M059J (cell line): ENCODE measurements around the gene TBC1D22A. TPM values are rescaled to one million over a fixed set of nuclear protein-coding genes. Genes with fewer than 3 reads are reported as not detected.

Source experiments
- DNase-seq: peaks from one replicate; pipeline ENCODE4 v3.0.0-alpha.2; 2012; ENCODE audit warnings: low read depth
- total RNA-seq: library from RNA; depleted of rRNA; stranded (reverse); fragments of >200 nt; shearing (Covaris generic); gene quantifications from 2 replicates; pipeline ENCODE4 v1.2.3, GENCODE V29; 2014

Gene TBC1D22A
- total RNA-seq, 1 experiment from 2014 or later = 7.3 TPM

GRCh38 chr22:47200273-47201051 is 438.0 kb downstream of the TBC1D22A start:
- no peak for DNase-seq

- DNase-seq = no peak
Observed at GRCh38 chr22:47201186-47201995, 438.9 kb downstream of the TBC1D22A start.

GRCh38 chr22:47201996-47202818 is 439.8 kb downstream of the TBC1D22A start:
- DNase-seq = no peak

DNA sequence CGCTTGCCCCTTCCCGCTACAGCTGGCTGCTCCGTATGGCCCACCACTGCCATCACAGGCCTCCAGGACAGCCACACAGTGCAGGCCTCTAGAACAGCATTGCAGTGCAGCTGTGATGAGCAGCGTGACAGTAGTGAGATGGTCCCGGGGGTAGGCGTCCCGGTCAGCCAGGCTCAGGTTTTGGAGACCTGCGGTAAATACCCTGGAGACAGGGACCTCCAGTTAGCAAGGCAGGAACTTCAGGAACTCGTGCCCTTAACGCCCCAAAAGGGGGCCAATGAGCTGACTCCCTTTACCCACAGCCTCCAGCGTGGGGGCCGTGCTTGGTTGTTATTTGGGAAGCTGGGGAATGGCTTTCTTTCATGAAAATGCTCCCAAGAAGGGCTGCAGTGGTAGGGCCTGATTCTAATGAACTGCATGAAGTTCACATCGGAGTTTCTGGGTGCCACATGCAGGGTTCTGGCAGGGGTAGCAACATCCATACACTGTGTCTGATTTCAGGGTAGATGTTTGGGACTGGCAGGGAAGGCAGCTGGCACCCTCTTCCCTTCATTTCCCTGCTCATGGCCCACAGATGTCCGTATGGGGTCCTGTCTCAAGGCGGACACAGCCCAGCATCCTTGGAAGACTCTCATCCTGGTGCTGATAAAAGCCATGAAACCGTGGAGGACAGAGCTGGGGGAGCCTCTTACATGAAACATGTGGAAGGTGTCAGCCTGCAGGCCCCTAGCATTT is 440.5 kb downstream of the TBC1D22A start:
- DNase-seq = no peak

DNA sequence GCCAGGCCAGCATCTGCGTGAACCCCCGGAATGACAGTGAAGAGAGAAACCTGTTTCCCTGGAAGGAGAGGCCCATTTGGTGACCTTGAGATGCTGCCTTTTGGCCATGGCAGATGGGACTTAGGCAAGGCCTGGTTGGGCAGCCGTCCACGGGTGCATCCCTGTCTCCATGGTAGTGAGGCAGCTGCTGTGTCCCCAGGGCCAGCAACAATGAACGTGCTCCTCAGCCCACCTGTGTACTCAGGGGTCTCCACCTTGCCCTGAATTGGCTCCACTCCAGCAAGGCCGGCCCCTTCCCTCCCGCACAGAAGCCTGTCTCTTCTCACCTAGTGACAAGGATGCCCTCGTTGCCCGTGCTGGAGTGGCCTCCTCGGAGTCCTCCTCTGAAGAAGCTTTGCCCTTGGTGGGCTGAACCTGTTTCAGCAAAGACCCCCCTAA is 441.1 kb downstream of the TBC1D22A start:
- no peak for DNase-seq

- no peak for DNase-seq
Observed at GRCh38 chr22:47204002-47204979, 441.8 kb downstream of the TBC1D22A start.

DNA sequence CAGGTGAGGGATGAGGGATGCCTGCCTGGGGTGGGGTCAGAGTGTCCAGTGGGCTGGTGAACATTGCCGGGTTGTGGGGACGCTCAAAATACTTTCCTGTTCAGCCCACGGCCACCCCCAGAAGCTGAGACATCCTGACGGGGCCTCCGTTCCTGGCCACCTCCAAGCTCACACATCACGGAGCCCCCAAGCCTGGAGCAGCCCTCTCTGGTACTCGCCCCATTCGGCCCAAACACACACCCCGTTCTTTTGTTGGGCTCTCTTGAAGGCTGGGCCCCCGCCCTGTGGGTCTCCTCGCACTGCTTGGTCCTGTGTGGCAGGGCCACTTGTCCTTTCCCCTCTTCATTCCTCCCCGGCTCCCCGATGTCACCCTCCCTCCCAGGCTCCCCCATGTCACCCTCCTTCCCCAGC is 442.6 kb downstream of the TBC1D22A start:
- no peak for DNase-seq

- DNase-seq = no peak
Observed at GRCh38 chr22:47205554-47205953, 443.1 kb downstream of the TBC1D22A start.

DNA sequence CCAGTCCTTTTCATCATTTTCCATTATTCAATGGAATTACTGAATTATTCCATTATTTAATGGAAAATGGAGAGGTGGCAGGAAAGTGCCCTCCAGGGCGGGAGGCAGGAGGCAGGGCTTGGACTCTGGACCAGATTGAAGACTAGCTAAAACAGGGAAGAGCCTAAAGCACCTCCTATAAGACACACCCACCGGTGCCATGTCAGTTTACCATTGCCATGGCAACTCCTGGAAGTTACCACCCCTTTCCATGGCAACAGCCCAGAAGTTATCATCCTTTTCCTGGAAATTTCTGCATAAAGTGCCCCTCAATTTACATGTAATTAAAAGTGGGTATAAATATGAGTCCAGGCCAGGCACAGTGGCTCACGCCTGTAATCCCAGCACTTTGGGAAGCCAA is 443.7 kb downstream of the TBC1D22A start:
- peak; percentile 8 for DNase-seq

GRCh38 chr22:47206666-47207218 is 444.3 kb downstream of the TBC1D22A start:
- no peak for DNase-seq

- DNase-seq = no peak
Observed at GRCh38 chr22:47207387-47207786, 444.9 kb downstream of the TBC1D22A start.

DNA sequence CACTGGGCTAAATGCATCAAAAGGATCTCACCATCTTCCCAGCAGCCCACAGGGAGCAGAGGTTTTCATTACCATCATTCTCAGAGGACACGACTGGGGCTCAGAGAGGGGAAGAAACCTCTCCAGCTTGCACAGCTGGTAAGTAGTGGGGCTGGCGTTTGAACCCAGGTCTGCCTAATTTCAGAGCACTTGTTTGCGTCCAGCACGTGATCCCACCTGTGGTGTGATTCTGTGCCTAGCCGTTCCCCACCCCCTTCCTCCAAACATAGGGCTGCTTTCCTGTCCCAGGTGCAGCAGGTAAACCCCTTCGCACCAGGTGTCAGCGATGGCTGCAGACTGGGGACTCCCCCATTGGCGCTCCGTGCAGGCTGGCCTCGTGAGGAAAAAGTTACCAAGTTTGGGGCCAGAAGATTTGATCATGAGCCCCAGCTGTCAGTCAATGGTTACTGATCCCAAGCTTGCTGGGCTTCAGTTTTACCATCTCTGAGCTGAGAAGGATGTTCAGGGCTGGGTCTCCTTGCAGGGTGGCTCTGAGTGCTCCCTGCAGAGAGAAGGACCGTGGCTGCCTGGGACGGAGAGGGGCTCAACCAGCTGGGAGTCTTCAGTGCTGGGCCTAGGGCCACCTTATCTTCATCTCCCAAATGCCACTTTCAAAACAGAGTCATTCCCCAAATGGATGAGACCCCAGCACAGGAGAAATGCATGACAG is 445.6 kb downstream of the TBC1D22A start:
- no peak for DNase-seq

- DNase-seq = no peak
Observed at GRCh38 chr22:47208630-47209029, 446.2 kb downstream of the TBC1D22A start.

GRCh38 chr22:47209040-47209514 is 446.6 kb downstream of the TBC1D22A start:
- DNase-seq = no peak

- DNase-seq = no peak
Observed at GRCh38 chr22:47209547-47210023, 447.1 kb downstream of the TBC1D22A start.

DNA sequence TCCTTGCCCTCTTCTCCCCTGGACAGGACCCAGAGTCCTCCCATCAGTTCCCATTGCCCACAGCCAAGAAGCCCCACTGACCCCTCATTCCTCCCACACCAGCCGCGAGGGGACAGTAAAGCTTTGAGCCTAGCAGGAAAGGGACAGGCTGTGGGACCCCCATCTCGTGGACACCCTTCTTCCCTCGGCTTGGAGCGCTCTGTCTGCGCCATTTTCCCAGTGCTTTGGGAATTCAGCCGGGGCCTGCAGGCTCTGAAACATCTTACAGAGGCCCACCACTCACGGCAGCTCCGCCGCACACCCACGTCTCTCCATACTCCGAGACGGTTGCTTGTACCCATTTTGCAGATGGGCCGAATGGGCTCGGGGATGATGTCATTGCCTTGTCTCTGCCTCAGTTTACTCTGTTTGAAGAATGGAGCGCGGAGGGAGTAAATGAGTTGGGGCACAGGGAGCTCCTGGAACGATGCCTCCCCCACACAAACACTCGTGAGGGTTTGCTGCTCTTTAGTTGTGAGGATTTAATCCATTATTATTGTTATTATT is 447.7 kb downstream of the TBC1D22A start:
- DNase-seq = no peak

GRCh38 chr22:47210686-47211085 is 448.2 kb downstream of the TBC1D22A start:
- DNase-seq = no peak

DNA sequence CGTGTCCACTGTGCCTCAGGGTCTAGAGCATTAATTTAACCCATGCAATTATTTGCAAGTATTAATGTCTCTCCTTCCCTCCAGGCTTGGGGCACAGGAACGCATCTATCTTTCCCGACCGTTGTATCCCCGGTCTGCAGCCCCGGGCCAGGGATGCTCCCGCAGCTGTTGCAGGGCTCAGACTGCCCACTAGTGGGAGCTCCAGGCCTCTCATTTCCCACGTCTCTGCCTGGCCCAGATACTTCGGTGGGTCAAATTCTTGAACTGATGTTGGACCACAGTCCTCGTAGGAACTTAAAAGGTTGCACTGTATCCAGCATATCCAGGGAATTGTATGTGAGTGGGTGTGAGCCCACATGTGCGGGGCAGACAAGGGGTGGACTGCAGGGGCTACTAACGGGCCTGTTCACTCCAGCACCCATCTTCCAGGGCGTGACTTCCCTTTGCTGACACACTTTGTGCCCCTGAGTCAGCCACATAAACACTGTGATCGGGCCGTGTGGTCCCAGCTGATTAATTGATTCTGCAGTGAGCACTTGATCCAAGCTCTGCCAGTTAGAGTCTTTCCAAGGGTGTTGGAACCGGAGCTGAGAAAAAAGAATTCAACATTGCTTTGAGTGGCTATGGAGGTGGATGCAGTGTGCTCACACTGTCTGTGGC is 451.3 kb downstream of the TBC1D22A start:
- DNase-seq = peak; percentile 6
